D721Med (cell line): ENCODE measurements around the gene SFXN3.

Experiments used
- DNase-seq: peaks from one replicate; pipeline ENCODE4 v3.0.0; 2011; ENCODE audit warnings: low spot score; ENCODE audit not compliant: insufficient read length
- FAIRE-seq: peaks from 2 replicates; lab custom pipeline; 2011; peaks lifted over from hg19 to GRCh38; lab: Jason Lieb, UNC
- CTCF ChIP-seq: IDR thresholded peaks from 2 replicates; pipeline ENCODE4 v1.5.1; 2012; ENCODE audit warnings: mild to moderate bottlenecking, control low read depth; ENCODE audit not compliant: insufficient read depth; ENCODE audit errors: missing control alignments

Gene SFXN3

GRCh38 chr10:101022967-101023705, 7.9 kb upstream of the SFXN3 start:
- FAIRE-seq, result no peak
- DNase-seq, result no peak
- TF ChIP-seq CTCF, result no peak

GRCh38 chr10:101027106-101027720, 3.8 kb upstream of the SFXN3 start:
- FAIRE-seq (no peak), DNase-seq (no peak)
- TF ChIP-seq CTCF, result no peak

GRCh38 chr10:101028446-101029337, 2.3 kb upstream of the SFXN3 start:
- no peak for FAIRE-seq
- TF ChIP-seq CTCF, result no peak

GRCh38 chr10:101029520-101030295, 1.3 kb upstream of the SFXN3 start:
- FAIRE-seq (no peak), DNase-seq (no peak)
- TF ChIP-seq CTCF, result no peak

More at GRCh38 chr10:101028446-101029337, 2.3 kb upstream of the SFXN3 start:
- no peak for DNase-seq

GRCh38 chr10:101030496-101031127, 422 bp upstream of the SFXN3 start:
- DNase-seq, result no peak
- no peak for TF ChIP-seq CTCF
- FAIRE-seq, result no peak
